Measurements from ENCODE around the gene HGD. TPM values are rescaled to one million over a fixed set of nuclear protein-coding genes. Genes with fewer than 3 reads are reported as not detected.

The HGD gene
- total RNA-seq, 1 donor from 2014 or later = 0.88 TPM

DNA sequence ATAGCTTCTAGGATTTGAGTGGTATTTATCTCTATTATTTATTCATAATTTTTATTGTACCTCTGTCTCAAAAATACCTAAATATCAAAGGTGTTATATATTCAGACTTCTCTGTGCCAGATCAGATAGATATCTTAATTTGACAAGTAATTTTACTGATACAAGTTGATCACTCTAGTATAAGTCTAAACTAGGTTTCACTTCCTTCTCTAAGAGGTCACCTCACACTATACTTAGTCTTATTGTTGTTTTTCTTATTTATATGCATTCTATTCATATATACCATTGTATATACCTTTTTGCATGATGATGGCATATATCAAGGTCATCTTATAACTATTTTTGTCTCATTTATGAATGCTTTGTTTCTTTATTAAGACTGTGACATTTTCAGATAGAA, 26.4 kb upstream of the HGD start:
- TF ChIP-seq, protein P1, sequence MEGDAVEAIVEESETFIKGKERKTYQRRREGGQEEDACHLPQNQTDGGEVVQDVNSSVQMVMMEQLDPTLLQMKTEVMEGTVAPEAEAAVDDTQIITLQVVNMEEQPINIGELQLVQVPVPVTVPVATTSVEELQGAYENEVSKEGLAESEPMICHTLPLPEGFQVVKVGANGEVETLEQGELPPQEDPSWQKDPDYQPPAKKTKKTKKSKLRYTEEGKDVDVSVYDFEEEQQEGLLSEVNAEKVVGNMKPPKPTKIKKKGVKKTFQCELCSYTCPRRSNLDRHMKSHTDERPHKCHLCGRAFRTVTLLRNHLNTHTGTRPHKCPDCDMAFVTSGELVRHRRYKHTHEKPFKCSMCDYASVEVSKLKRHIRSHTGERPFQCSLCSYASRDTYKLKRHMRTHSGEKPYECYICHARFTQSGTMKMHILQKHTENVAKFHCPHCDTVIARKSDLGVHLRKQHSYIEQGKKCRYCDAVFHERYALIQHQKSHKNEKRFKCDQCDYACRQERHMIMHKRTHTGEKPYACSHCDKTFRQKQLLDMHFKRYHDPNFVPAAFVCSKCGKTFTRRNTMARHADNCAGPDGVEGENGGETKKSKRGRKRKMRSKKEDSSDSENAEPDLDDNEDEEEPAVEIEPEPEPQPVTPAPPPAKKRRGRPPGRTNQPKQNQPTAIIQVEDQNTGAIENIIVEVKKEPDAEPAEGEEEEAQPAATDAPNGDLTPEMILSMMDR (IDR thresholded peaks at IDR 0.05; ENCODE audit: insufficient read depth, low read length, poor library complexity, severe bottlenecking) = no peak
- Histone ChIP-seq H3K27me3 (ENCODE audit: control insufficient read depth, insufficient read depth, low read length) (no peaks in the 10 kb centered on the region), H3K36me3 (ENCODE audit: control insufficient read depth, insufficient read depth, low read length) (no peaks in the 10 kb centered on the region), H3K4me3 (ENCODE audit: low read depth, low read length) (no peak overlapping the region)
- DNase-seq (ENCODE audit: low read depth) = no peak

DNA sequence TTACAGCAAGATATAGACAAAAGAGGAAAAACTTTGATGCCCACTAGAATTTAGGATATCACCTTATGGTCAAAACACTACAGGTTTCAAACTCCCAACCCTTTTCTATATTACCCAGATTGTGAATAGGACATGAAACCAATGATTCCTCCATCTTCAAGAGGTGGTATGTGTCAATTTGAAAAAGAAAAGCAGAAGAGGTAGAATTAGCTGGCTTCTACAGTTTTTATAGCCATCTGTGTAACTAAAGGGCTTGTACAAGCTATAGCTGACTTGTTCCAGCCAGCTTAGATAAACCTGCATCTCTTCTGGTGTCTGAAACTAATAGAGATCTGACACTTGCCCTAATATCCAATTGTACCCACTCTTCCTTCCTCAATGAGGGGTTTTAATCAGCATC, 24.9 kb upstream of the HGD start:
- no peaks in the 10 kb centered on the region for H3K27me3 ChIP-seq (ENCODE audit: control insufficient read depth, insufficient read depth, low read length)
- TF ChIP-seq, protein P1 (IDR thresholded peaks at IDR 0.05; ENCODE audit: insufficient read depth, low read length, poor library complexity, severe bottlenecking) = no peak
- H3K4me3 ChIP-seq (ENCODE audit: low read depth, low read length) = no peak overlapping the region
- DNase-seq (ENCODE audit: low read depth) = no peak
- no peaks in the 10 kb centered on the region for H3K36me3 ChIP-seq (ENCODE audit: control insufficient read depth, insufficient read depth, low read length)

DNA sequence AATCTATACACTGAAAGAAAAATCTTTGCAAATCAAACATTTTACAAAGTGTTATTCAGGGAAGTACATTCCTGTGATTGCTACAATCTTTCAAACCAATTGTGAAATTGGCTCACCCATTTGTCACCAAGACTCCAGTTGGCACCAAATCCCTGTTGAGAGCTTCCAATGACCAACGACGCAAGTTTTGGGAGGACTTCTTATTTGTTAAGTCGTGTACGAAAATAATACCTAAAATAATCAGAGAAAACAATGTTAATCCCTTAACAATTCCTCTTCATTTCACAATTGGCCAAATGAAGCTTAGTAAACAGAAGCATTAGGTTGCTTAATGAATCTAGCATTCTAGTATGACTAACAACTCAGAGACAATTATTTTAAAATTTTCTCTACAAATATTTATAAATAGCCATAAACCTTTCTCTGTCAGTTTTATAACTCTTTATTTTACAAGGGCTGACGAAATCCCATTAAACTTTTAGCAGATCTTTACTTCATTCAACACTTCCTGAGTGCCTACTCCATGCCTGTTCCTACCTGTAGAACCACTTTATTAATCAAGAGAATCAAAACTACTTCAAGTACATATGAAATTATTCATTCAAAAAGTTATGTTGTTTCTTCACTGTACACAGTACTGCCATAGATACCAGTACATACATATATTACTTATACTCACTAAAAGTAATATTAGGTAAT, 24.0 kb upstream of the HGD start:
- Histone ChIP-seq H3K27me3 (ENCODE audit: control insufficient read depth, insufficient read depth, low read length) (no peaks in the 10 kb centered on the region), H3K36me3 (ENCODE audit: control insufficient read depth, insufficient read depth, low read length) (no peaks in the 10 kb centered on the region), H3K4me3 (ENCODE audit: low read depth, low read length) (no peak overlapping the region)
- no peak for DNase-seq (ENCODE audit: low read depth)
- TF ChIP-seq, protein P1 (IDR thresholded peaks at IDR 0.05; ENCODE audit: insufficient read depth, low read length, poor library complexity, severe bottlenecking) = no peak

DNA sequence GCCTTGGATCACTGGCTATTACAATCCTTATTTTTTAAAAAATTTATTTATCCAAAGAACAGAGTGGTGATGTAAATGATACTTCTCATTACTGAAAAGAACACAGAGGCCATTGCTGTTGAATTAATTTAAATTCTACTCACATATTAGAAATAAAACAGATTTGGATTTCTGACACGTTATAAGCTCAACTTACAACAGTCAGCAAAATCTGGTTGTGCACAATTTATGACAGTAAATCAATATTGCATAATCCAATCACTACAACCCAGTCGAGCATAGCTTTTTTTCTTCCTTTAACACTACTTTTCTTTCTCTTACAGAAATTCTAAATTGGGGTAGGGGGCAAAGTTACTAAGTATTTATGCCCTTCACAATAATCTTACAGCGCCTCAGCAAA, 17.3 kb upstream of the HGD start:
- TF ChIP-seq, protein P1 (IDR thresholded peaks at IDR 0.05; ENCODE audit: insufficient read depth, low read length, poor library complexity, severe bottlenecking) = no peak
- no peak overlapping the region for H3K4me3 ChIP-seq (ENCODE audit: low read depth, low read length)
- H3K36me3 ChIP-seq (ENCODE audit: control insufficient read depth, insufficient read depth, low read length) = no peaks in the 10 kb centered on the region
- no peaks in the 10 kb centered on the region for H3K27me3 ChIP-seq (ENCODE audit: control insufficient read depth, insufficient read depth, low read length)
- DNase-seq (ENCODE audit: low read depth) = no peak

DNA sequence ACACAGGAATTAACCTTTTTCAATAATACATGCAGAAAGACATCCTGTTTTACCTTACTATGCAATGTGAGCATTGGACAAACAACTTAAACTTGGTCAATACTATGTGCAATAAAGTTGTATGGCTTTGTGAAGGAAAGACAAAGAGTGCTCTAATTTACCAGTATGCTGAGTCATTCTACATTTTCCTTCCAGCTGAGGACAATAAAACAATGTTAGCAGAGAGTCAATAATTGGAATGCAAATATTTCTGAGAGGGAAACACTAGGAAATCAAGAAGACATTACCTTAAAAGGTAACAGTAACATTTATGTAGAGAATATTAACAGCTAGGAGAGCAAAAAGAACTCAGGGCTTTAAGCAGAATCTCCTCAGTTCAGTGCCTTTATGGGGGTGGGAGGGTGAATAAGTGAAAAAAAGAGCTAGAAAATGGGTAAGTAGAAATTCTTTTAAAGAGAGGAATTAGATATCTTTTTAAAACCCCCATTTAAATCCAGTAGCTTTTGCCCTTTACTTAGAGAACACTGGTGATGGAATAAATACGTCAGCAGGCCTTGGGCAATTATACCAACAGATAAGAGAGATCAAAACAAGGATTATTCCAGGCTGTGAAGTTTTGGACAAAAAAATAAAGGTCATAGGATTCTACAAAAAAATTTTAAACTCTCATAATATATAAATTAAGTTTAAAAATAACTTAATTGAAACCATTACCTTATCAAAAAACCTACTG, 11.6 kb upstream of the HGD start:
- TF ChIP-seq, protein P1 (IDR thresholded peaks at IDR 0.05; ENCODE audit: insufficient read depth, low read length, poor library complexity, severe bottlenecking) = no peak
- DNase-seq (ENCODE audit: low read depth) = no peak
- no peaks in the 10 kb centered on the region for H3K27me3 ChIP-seq (ENCODE audit: control insufficient read depth, insufficient read depth, low read length)
- H3K4me3 ChIP-seq (ENCODE audit: low read depth, low read length) = no peak overlapping the region
- no peaks in the 10 kb centered on the region for H3K36me3 ChIP-seq (ENCODE audit: control insufficient read depth, insufficient read depth, low read length)
